GM19193 (cell line): Measurements from ENCODE around the gene CKS1B.

ENCODE experiments used
- POLR2A ChIP-seq: IDR thresholded peaks from 4 replicates; pipeline ENCODE4 v1.6.1; 2011; ENCODE audit not compliant: insufficient read depth, insufficient read length; ENCODE audit errors: extremely low read depth

Gene CKS1B

GRCh38 chr1:154974102-154974807, at the start of gene CKS1B:
Gene CKS1B, plus strand, starts transcription at chr1:154974681. Its CDS starts 65 bp downstream, at chr1:154974746.
- peak; percentile 80 for TF ChIP-seq POLR2A

- TF ChIP-seq POLR2A, result no peak
Measured at GRCh38 chr1:154925335-154926170, 48.9 kb upstream of the CKS1B start.

DNA sequence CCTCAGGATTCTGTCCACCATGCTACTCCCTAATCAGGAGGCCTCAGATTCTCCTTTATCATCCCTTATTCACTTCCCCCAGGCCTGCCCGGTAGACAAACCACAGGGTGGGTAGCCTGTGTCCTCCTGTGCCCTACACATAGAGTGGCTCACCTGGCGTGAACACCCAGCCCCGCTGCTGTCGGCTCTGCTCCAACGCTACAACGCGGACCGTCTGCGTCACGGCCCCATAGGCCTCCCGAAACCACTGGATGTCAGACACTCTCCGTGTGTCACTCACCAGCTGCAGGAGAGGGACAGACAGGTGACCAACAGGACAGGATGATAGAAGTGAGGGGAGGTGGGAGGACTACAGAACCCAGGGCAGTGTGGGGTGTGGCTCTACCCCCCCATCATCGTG, 48.3 kb upstream of the CKS1B start:
- no peak for TF ChIP-seq POLR2A

GRCh38 chr1:154931940-154932487, 42.5 kb upstream of the CKS1B start:
- no peak for TF ChIP-seq POLR2A

DNA sequence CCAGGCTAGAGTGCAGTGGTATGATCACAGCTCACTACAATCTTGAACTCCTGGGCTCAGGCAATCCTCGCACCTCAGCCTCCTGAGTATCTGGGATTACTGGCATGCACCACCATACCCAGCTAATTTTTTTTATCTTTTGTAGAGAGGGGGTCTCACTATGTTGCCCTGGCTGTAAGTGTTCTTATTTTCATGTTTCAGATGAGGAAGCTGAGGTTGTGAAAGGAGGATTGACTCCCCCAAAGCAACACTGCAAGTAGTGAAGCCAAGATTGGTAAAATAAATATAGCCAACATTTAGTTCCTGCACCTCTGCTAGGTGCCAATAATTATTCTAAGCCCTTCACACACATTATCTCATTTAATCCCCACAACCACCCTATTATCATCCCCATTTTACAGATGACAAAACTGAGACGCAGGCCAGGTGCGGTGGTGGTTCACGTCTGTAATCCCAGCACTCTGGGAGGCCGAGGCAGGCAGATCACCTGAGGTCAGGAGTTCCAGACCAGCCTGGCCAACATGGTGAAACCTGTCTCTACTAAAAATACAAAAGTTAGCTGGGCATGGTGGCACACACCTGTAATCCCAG, 40.0 kb upstream of the CKS1B start:
- no peak for TF ChIP-seq POLR2A

DNA sequence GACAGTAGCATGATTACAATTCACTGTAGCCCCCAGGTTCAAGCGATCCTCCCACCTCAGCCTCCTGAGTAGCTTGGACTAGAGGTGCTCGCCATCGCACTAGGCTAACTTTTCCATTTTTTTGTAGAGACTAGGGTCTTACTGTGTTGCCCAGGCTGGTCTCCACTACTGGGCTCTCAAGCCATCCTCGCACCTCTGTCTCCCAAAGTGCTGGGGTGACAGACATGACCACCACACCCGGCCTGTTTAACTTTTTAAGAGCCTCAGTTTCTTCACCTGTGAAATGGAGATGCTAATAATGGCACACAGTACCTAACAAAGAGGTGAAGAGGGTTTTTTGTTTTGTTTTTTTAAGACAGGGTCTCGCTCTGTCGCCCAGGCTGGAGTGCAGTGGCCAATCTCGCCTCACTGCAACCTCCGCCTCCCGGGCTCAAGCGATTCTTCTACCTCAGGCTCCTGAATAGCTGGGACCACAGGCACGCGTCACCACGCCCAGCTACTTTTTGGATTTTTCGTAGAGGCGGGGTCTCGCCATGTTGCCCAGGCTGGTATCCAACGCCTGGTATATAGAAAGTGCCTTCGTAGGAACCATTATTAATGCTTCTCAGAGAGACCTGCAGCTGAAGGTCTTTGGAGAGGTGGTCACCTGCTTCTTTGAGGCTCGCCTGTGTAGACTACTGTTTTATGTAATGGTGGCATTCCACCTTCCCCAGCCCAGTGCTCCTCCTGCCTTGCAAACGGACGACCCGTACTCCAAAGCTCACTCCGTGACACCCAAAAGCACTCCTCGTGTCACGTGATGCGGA, 38.5 kb upstream of the CKS1B start:
- no peak for TF ChIP-seq POLR2A

DNA sequence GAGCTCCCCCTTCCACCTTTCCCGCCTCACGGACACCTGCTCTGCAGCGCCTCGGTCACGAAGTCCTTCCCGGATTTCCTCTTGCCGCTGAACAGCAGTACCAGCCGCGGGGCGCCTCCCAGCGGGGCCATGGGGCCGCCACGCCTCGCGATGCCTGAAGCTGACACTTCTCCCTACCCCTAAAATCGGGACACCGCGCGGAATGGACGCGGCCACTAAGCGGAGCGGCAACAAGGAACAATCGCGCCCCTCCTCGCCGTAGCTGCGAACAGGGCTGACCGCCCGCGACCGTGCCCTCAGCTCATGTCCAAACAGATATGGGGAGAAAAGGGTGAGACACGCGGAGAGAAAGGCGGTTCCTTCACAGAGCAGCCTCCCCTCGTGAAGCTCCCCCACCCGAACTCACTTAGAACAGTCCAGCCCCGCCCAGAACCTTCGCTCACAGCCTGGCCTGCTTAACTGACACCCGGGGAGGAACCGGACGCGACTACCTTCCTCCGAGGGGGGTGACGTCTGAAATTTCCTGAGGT, 37.9 kb upstream of the CKS1B start, which contains the start of gene PMVK:
Gene PMVK, minus strand, starts transcription at position 165 of the 530 bp plus-strand sequence. Its CDS starts 34 bp downstream, at position 131.
- peak; percentile 85 for TF ChIP-seq POLR2A

GRCh38 chr1:154937085-154937987, 37.1 kb upstream of the CKS1B start:
- TF ChIP-seq POLR2A, result peak; percentile 56

DNA sequence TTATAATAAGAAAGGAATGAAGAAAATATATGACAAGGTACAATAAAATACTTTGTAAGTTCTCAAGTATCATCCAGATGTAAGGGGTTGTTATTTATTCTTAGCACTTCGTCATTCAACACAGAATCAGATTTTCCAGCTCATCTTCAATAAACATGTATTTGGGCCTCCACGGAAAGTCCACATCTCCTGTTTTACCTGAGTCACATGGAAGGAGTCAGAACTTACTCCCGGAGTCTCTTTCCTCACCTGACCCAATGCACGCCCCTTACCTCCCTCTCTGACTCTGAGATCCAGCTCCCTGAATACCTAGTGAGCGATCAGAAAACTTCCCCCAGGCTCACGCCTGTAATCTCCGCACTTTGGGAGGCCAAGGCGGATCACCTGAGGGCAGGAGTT, 36.5 kb upstream of the CKS1B start:
- TF ChIP-seq POLR2A, result no peak

- TF ChIP-seq POLR2A, result no peak
Measured at GRCh38 chr1:154938604-154939399, 35.7 kb upstream of the CKS1B start.

DNA sequence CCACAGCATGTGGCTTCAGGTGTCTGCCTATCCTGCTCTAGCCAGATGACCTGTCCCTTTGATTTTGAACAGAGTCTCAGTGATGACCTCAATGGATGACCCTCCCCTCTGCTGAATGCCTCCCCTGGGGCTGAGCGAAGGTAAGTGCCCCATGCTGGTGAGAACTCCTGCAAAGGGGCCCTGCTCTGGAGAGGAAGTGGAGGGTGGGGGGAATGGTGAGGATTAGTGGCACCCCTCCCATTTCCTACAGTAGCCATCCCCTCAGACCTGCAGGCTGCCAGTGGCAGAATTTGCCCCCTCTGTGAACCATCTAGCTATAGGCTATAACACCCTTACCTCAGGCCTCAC, 34.3 kb upstream of the CKS1B start:
- no peak for TF ChIP-seq POLR2A

DNA sequence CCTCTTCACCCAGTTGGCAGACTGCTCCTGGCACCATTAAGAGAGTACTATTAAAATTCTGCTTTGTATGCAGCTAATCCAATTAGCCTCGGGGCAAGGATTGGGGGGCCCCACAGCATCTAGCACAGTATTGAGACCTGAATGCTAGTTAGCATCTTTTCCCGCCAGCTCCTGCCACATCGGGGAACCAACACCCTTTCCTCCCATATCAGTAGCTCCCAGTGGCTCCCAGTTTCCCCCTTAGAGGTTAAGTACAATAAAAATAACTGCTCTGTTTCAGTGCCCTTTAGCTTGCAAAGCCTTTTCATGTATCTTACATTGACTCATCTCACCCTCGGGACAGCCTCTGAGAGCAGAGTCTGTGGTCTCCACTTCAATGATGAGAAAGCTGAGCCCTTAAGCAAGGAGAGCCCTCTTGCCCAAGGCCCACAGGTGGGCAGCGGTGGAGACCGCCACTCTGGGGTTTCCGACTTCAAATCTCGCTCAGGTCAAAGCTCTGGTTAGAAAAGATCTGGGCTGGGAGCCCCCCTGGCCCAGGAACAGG, 33.8 kb upstream of the CKS1B start:
- TF ChIP-seq POLR2A, result no peak
